Caki2 (cell line): ENCODE data around the gene DSE. TPM values are rescaled to one million over a fixed set of nuclear protein-coding genes. Genes with fewer than 3 reads are reported as not detected.
A peak's percentile ranks its signal among the peaks of the same experiment; 100 is the strongest.

Experiments
- DNase-seq: peaks from one replicate; pipeline ENCODE4 v3.0.0-alpha.2; 2015; ENCODE audit warnings: low read depth
- in situ Hi-C: cut with HindIII; loops from 2 replicates; pipeline ENCODE4 v1.10.0; 2016; ENCODE audit warnings: low sequenced_read_pairs, low pct_unique_long_range_greater_than_20kb, mixed read lengths
- total RNA-seq: library from RNA; depleted of rRNA; stranded (reverse); fragments of >200 nt; shearing (Covaris generic); gene quantifications from 2 replicates; pipeline ENCODE4 v1.2.3, GENCODE V29; 2014; ENCODE audit warnings: low replicate concordance

The DSE gene
- total RNA-seq, 1 experiment from 2014 or later = 15.6 TPM

DNA sequence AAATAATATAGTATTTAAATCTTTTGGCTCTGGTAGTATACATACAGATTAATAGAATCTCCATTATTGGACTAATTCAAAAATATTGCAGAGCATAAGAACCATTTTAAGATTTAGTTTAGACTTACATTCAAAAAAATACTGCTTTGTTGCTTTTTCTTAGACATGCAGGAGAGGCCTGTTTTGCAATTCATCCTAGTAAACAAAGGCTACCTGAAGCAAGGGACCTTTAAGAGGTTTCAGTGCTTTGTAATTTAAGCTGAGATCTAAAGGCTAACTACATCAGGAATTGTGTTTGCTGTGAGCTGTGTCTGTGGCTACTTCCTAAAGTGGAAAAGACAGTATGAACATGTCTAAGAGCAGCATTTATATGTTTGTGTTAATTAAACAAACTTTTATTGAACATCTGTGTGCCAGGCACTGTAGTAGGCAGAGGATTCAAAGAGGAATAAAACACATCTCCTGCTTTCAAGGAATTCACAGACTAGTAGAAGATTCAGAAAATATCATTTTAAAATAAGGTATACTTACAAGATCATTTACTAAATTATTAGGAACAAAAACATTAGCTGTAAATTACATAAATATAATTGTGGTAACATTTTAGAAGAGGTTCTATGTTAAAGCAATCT, 61.3 kb downstream of the DSE start:
- in situ Hi-C loops = no loop called here
- no peak for DNase-seq

DNA sequence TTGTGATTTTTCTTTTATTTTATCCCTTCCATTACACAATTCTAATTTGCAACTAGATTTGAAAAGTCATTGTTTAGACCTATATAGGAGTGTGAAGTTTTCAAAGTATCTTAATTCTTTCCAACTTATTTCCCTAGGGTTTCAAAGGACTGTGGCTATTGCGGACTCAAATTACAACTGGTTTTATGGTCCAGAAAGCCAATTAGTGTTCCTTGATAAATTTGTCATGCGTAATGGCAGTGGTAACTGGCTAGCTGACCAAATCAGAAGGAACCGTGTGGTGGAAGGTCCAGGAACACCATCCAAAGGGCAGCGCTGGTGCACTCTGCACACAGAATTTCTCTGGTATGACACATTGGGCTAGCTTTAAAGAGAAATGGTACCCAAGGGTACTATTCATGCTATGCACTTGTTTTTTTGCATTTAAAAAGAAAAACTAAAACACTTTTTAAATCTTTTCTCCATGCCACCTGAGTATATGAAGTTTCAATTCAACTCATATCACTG, 62.5 kb downstream of the DSE start:
- in situ Hi-C loops = no loop called here

DNA sequence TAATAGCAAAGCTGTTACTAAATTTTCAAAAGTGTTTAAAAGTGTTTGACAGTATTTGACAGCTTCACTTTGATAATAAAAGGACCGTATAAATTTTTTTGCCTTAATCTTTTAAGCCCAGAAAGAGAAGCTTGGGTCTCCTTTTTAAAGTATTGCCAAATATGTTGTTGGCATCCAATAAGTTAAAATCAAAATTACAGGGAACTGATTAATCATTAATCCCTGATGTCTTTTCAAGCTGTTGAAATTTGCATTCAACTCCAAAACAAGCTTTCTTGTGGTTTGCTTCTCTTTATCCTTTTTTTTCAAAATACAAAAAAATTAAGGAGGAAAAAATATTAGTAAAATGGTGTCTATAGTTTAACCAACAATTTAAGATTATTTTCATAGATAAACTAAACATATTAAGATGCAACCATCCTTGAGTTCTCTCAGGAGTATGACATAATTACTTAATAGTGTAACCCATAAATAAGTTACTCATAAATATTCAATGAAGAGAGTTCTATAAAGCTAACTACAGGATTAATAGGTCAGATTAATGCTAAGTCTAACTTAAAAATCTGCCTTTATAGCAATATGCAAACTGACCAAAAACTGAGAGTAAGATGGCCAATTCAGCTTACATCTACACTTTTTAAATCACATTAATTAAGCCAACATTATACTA, 63.4 kb downstream of the DSE start:
- DNase-seq = no peak
- in situ Hi-C loops = no loop called here

More for the DNA sequence above, 62.5 kb downstream of the DSE start:
- DNase-seq = no peak

DNA sequence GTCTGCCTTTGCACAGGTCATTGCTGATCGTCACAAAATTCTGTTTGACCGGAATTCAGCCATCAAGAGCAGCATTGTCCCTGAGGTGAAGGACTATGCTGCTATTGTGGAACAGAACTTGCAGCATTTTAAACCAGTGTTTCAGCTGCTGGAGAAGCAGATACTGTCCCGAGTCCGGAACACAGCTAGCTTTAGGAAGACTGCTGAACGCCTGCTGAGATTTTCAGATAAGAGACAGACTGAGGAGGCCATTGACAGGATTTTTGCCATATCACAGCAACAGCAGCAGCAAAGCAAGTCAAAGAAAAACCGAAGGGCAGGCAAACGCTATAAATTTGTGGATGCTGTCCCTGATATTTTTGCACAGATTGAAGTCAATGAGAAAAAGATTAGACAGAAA, 65.8 kb downstream of the DSE start:
- in situ Hi-C loops = no loop called here
- no peak for DNase-seq

DNA sequence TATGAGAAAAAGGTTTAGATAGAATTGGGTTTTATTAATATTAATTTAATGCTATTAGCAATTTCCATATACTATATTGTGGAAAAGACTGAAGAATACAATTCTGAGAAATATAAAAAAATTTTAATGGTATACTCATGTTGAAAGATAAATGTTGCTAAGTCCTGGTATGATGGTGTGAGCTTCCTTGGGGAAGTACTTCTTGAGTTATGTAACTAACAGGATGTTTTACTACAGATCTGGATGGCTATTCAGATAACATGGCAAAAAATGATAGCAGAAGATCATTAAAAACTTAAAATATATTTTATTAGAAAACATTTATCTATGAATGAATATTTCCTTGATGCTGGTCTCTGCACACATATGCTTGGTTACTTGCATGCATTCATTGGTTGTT, 66.9 kb downstream of the DSE start:
- DNase-seq = no peak
- in situ Hi-C loops = no loop called here

DNA sequence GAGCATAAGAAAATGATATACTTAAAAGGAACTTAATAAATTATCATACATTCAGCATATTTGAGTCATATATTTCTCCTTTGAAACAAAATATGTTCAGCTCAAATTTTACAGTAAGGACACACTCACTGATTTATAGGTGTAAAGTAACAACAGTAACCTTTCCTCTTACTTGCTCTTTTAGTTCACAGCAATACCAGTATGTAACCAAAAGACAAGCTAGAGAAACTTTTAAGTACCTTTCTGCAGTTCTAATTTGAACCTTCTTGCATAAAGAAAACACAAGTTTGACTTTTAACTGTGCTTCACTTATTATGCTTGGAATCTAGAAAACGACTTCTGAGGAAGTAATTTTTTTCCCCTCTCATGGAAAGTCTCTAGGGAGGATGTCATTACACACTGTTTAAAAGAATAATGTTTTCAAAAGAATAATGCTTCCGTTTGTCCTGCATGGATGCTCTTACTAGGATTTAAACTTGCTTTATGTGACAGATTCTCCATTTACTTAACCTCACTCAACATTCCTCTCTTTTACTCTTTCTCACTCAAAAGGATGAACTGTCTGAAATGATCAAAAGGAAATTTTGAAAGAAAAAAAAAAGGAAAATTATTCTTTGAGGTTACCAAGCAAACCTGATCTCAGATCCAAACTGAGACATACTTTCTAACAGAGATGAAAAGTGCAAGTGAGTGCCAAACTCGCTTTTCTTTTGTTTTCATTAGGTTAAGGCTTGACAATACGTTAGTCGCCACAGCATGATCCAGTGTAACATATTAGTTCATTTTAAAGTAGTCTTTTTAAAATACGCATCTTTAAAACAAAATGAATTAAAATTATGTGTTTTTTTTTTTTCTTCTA, 68.1 kb downstream of the DSE start:
- DNase-seq = peak; percentile 28
- in situ Hi-C loops = no loop called here

DNA sequence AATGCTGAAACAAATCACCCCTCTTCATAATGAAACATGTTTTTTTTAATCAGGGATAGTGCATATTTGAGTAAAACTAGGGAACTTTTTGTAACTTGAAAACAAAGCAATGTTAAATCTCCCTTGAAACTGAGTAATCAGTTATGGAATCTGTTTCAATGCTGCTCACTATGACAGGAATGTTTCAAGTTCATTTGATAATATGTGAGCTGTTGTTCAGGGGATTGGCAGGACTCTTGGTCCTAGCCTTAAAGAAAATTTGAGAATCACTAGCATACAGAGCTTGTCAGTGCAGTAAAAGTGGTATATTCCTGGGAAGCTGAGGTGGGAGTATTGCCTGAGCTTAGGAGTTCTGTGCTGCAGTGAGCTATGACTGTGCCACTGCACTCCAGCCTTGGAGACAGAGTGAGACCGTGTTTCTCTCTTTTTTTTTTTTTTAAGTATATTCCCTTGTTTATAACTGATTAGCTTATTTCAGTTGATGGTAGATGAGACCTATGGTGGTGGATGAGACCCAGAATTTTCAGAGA, 68.8 kb downstream of the DSE start:
- no peak for DNase-seq
- in situ Hi-C loops = no loop called here

DNA sequence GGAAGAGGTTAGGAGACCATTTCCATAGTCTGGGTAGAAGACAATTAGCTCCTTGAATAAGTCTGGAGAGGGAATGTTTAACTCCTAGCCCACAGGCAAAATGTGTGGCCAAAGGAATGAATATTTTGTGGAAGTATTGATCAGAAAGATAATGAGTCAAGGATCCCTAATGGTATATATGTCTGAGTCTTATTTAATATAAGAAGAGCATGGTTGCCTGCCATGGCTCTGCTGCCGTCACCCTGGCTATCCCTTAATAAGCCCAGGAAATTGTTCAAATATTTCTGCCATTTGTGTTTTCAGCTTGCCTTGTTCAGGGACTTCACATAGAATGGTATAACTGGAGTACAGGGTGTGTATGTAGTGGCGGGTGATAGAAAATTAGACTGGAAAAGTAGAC, 72.4 kb downstream of the DSE start:
- in situ Hi-C loops = no loop called here
- DNase-seq = no peak

DNA sequence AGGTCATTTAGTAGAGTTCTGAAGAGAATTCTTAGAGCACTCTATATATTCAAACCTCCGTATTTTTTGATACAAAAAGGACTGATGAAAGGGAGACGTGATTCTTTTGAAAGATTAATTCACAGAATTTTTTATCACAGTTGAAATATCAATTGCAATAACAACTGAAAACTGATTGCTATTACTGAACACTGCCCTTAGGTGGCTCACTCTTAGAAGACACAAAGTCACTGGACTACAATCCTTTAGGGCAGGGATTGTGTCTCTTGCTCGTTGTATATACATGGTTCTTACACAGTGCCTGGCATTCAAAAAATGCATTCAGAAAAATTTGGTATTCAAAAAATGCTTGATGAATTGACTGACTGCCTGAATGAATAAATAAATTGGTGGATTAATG, 73.3 kb downstream of the DSE start:
- in situ Hi-C loops = no loop called here
- DNase-seq = no peak

DNA sequence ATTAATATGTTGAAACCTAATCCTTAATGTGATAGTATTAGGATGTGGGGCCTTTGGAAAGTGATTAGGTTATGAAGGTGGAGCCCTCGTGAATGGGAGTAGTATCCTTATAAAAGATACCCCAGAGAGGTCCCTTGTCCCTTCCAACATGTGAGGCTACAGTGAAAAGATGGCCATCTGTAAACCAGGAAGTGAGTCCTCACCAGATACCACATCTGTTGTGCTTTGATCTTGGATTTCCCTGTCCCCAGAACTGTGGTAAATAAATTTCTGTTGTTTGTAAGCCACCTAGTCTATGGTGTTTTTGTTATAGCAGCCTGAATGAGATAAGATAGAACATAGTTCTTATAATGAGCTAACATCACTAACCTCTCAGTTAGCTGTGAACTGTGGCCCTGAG, 73.8 kb downstream of the DSE start:
- in situ Hi-C loops = no loop called here
- no peak for DNase-seq

DNA sequence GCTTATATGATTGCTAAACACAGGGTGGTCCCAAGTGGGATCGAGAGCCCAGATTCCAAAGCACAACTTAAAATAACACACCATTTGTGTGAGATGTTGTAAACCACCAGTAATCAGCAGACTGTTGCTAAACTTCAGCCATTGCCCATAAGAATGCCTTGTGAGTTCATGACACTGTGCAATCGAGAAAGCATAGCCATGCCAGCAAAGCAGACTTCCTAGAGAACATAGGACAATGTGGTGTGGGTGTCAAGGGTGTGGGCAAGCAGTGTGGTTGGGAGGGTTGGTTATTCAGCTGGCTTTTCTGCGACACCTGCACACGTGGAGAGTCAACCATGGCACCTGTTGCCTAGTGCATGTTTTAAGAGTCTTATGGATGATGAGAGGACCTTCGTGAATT, 74.4 kb downstream of the DSE start:
- no peak for DNase-seq
- in situ Hi-C loops = no loop called here

DNA sequence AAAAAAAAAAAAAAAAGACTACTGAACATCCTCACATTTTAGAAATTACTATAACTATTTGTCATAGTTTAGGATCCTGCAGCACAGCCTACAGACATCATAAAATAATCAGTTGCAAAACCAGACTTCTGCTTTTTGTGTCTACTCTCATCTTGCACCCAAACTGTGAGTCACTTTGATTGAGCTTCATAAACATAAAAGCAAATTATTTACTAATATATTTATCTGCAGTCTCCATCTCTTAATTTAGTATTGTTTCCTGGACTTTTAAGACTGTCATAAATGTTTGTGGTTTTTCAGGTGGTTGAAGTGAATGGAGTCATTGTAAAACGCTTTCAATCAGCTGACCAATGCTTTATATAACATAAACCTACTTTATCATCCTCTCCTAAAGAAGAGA, 75.7 kb downstream of the DSE start:
- in situ Hi-C loops = no loop called here
- DNase-seq = peak; percentile 19

DNA sequence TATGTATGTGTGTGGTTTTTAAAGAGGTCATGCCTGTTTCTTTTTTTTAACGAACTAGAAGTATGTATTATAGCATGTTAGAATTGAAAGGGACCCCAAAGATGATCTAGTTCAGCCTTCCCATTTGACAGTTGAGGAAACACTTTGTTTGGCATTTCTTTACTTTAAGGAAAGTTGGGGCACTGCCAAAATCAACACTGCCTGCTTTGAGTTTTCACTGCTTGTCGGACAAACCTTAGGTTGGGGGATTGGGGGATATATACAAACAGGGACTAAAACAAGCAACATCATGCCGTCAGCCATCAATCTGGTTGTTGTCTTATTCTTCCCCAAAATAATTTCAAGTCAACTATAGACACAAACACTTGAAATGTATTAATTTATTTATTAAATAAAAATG, 76.3 kb downstream of the DSE start:
- in situ Hi-C loops = no loop called here

DNA sequence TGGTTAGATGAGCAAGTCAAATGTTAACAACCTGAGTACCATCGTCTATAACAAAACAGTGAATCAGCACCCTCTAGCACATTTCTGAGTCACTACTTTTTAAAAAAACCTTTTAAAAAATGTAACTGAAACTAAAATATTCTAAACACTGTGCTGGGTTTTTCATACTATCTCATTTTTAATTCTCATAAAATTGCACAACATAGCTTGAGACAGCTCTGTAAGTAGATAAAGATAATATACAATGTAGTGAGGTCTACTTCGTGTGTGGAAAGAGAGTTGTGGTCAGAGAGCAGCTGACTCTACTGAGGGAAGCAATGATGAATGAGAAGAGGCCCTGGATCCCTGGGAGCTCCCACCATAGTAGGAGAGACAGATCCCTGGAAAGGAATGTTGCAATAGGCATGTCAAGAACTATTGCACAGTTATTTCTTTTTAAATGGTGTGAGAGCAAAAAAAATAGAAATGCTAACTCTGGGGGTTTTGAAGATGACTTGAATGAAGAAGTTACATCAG, 76.8 kb downstream of the DSE start:
- in situ Hi-C loops = no loop called here
- DNase-seq = peak; percentile 58

More for the DNA sequence above, 76.3 kb downstream of the DSE start:
- no peak for DNase-seq

DNA sequence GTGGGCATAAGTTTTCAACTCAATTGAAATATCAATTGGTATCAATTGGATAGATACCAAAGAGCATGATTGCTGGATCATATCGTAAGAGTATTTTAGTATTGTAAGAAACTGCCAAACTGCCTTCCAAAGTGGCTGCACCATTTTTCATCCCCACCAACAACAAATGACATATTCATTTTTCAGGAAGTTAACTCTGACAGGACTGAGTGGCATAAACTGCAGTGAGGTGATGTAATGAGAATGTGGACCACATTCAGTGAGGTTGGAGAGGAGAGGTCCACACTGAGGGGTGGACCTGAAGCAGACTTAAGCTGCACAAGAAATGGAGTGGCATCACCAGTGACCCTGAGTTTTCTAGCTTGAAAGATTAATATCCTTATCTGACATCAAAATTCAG, 78.8 kb downstream of the DSE start:
- DNase-seq = no peak
- in situ Hi-C loops = no loop called here

DNA sequence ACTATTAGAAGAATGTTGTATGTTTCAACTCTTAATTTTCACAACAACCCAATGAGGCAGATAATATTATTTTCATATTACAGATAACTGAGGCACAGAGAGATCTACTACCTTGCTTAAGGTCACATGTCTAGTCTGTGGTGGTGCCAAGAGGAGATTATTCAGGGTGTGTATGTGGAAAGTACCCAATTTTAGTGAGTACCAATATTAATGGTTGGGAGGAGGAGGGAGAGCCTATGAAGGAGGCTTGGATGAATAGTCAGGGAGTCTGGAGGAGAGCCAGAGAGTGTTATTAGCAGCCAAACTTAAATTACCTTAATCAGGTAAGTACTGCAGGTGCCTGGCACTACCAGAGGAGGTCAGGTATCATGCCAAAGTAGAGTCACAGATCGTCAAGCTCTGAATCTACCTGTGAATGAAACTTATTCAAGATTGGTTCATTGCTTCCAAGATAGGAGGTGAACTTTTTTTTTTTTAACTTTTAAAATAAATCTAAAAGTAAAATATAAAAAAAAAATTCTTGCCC, 79.5 kb downstream of the DSE start:
- no peak for DNase-seq
- in situ Hi-C loops = no loop called here

DNA sequence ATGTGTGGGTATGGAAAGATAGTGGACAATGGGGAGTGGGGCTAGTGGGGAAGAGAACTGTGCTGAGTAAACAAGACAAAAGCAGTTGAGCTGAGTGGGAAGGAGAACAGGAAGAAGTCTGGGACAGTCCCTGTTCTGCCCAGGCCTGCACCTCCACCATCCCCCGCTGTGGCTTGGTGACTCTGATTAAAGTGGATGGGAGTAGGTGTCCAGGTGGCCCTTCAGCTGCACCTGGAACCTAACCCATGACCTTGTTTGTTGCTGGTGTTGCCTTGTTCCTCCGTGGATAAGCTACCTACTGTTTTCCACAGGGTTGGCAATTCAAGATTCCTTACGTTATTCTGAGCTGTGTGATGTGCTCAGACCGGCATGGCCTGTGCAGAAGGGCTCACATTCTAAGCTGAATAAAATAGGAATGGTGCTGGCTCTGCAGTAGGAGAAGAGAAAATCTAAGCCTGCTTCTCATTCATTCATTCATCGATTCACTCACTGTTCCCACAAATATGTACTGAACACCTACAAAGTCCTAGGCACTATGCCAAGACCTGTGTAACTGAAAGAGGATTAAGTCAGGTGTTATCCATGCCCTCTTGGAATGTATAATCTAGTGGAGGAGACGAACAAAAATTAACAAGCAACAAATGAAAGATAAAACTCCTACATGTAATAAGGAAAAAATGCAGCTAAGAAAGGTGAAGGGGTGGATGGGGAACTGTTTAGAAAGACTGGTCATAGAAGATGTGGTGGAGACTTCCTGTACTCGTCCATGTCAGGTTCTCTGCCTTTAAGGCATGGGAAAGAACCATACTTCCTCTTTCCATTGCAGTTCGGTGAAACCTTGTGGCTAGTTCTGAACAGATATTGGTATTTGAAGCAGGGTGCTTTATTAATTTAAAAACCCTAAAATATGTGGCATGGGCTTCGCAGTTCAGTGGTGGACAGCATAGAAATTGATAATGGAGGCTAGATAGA, 80.3 kb downstream of the DSE start:
- in situ Hi-C loops = no loop called here

More for the DNA sequence above, 80.3 kb downstream of the DSE start:
- no peak for DNase-seq
